Tibial nerve (tissue), 4 donors: ENCODE results near the gene PHF5A. TPM values are rescaled to one million over a fixed set of nuclear protein-coding genes. Genes with fewer than 3 reads are reported as not detected.
"Not testable (repeated sequence)": the region's sequence is repeated elsewhere in the genome, so short reads cannot be mapped to it uniquely, and the experiment has no call there.

Experiments used
- DNase-seq, 2 donors: peaks; one replicate each; pipeline ENCODE4 v3.0.0-alpha.2; 2019; ENCODE audit warnings: low spot score in 2 of 2
- H3K27ac ChIP-seq, 4 donors: fragments of 200-600 bp; sonication (generic) in 3 of 4; one replicate each; pipeline ENCODE4 v1.5.1; 2017 to 2019; ENCODE audit warnings: mild to moderate bottlenecking in 1 of 4
- H3K27me3 ChIP-seq, 2 donors: fragments of 200-600 bp; sonication (generic) in 1 of 2; one replicate each; pipeline versions ENCODE4 v1.5.1 to v1.6.0; 2017 to 2019
- H3K36me3 ChIP-seq, 3 donors: fragments of 200-600 bp; sonication (generic); one replicate each; pipeline ENCODE4 v1.5.1; 2018 to 2019
- H3K4me1 ChIP-seq, 4 donors: fragments of 200-600 bp; sonication (generic) in 3 of 4; one replicate each; pipeline ENCODE4 v1.5.1; 2017 to 2019
- H3K4me3 ChIP-seq, 4 donors: fragments of 200-600 bp; sonication (generic) in 3 of 4; one replicate each; pipeline ENCODE4 v1.5.1; 2017 to 2019; ENCODE audit warnings: mild to moderate bottlenecking in 1 of 4, moderate library complexity in 1 of 4
- H3K9me3 ChIP-seq, 4 donors: fragments of 200-600 bp; sonication (generic) in 3 of 4; one replicate each; pipeline ENCODE4 v1.5.1; 2017 to 2019
- CTCF ChIP-seq, 5 experiments: fragments of 200-600 bp in 3 of 5; fragments of 450-650 bp in 2 of 5; sonication (generic) in 3 of 5; IDR thresholded peaks; one replicate each; pipeline ENCODE4 v1.5.1; 2016 to 2019; ENCODE audit warnings: antibody characterized with exemption in 5 of 5, mild to moderate bottlenecking in 3 of 5, moderate library complexity in 2 of 5
- EP300 ChIP-seq, 2 donors: sonication (generic); formaldehyde crosslinking; IDR thresholded peaks; one replicate each; pipeline ENCODE4 v1.6.1; 2017; ENCODE audit warnings: antibody characterized with exemption in 2 of 2, mild to moderate bottlenecking in 1 of 2
- POLR2A ChIP-seq, 2 donors: fragments of 450-650 bp; IDR thresholded peaks; one replicate each; pipeline ENCODE4 v1.6.1; 2017; ENCODE audit warnings: antibody characterized with exemption in 2 of 2, mild to moderate bottlenecking in 2 of 2, moderate library complexity in 2 of 2
- WGBS, 2 donors: methylation state at CpG; one replicate each; pipeline ENCODE4 v1.1.5; 2018; 5-methylcytosine and 5-hydroxymethylcytosine counted together
- total RNA-seq, 4 donors: library from RNA; depleted of rRNA; stranded (reverse); fragments of >200 nt; gene quantifications; one replicate each; pipeline ENCODE4 v1.1.0, GENCODE V29; 2016

PHF5A gene
- total RNA-seq, 4 donors from 2014 or later = 32.6 to 51.5 (median 36.4) TPM

GRCh38 chr22:41442240-41442792 is 26.2 kb downstream of the PHF5A start:
- H3K9me3 ChIP-seq = no peaks in the 10 kb centered on the region
- peaks cover 0 to 25% (median 0%) of the 10 kb centered on the region in 3 donors for H3K36me3 ChIP-seq
- no peak overlapping the region for H3K4me3 ChIP-seq
- WGBS, 2 donors = 29 to 47% methylated on average over 2 of the region's 2 CpGs
- H3K27me3 ChIP-seq = no peaks in the 10 kb centered on the region
- H3K27ac ChIP-seq = peak overlapping the region in 3 of 4 donors; percentile 1 to 99 (median 95)
- peaks cover 0 to 64% (median 37%) of the 10 kb centered on the region in 4 donors for H3K4me1 ChIP-seq
- DNase-seq = no peak
- TF ChIP-seq EP300 (IDR thresholded peaks at IDR 0.05) (peak in 1 of 2 donors; percentile 42), CTCF (IDR thresholded peaks at IDR 0.05) (no peak), POLR2A (IDR thresholded peaks at IDR 0.05) (peak in 1 of 2 donors; percentile 26)

- peaks cover 0 to 82% (median 44%) of the 10 kb centered on the region in 4 donors for H3K4me1 ChIP-seq
- 82 to 87% methylated on average over 5 of the region's 5 CpGs for WGBS, 2 donors
- H3K36me3 ChIP-seq = peaks cover 3 to 43% (median 15%) of the 10 kb centered on the region in 3 donors
Observed at GRCh38 chr22:41440511-41440910, 28.0 kb downstream of the PHF5A start.

GRCh38 chr22:41437198-41437597 is 31.3 kb downstream of the PHF5A start:
- H3K27ac ChIP-seq = peak overlapping the region in 1 of 4 donors; percentile 36
- H3K36me3 ChIP-seq = peaks cover 3 to 68% (median 19%) of the 10 kb centered on the region in 3 donors

More at GRCh38 chr22:41440511-41440910, 28.0 kb downstream of the PHF5A start:
- H3K27me3 ChIP-seq, H3K9me3 ChIP-seq, DNase-seq, H3K4me3 ChIP-seq: not testable (repeated sequence)
- peak overlapping the region in 2 of 4 donors; percentile 79 to 95 for H3K27ac ChIP-seq

GRCh38 chr22:41436322-41437113 is 32.0 kb downstream of the PHF5A start:
- Histone ChIP-seq H3K4me3 (no peak overlapping the region), H3K9me3 (no peaks in the 10 kb centered on the region), H3K36me3 (peaks cover 3 to 72% (median 19%) of the 10 kb centered on the region in 3 donors), H3K27me3 (no peaks in the 10 kb centered on the region), H3K4me1 (peaks cover 0 to 96% (median 48%) of the 10 kb centered on the region in 4 donors), H3K27ac (peak overlapping the region in 2 of 4 donors; percentile 60 to 77)
- 79% methylated on average over 23 of the region's 23 CpGs for WGBS, 2 donors
- no peak for DNase-seq
- TF ChIP-seq EP300 (IDR thresholded peaks at IDR 0.05) = peak in 1 of 2 donors; percentile 33
- no peak for TF ChIP-seq POLR2A (IDR thresholded peaks at IDR 0.05)
- no peak for TF ChIP-seq CTCF (IDR thresholded peaks at IDR 0.05)

More at GRCh38 chr22:41437198-41437597, 31.3 kb downstream of the PHF5A start:
- Histone ChIP-seq H3K27me3 (no peaks in the 10 kb centered on the region), H3K4me3 (no peak overlapping the region), H3K4me1 (peaks cover 0 to 97% (median 51%) of the 10 kb centered on the region in 4 donors), H3K9me3 (no peaks in the 10 kb centered on the region)
- 81 to 88% methylated on average over 7 of the region's 7 CpGs for WGBS, 2 donors
- TF ChIP-seq EP300 (IDR thresholded peaks at IDR 0.05) (no peak), CTCF (IDR thresholded peaks at IDR 0.05) (no peak), POLR2A (IDR thresholded peaks at IDR 0.05) (no peak)
- DNase-seq = no peak

GRCh38 chr22:41435560-41435959 is 32.9 kb downstream of the PHF5A start:
- Histone ChIP-seq H3K27me3 (no peaks in the 10 kb centered on the region), H3K27ac (peak overlapping the region in 3 of 4 donors; percentile 1 to 77 (median 60)), H3K36me3 (peaks cover 3 to 72% (median 19%) of the 10 kb centered on the region in 3 donors), H3K4me1 (peaks cover 0 to 86% (median 41%) of the 10 kb centered on the region in 4 donors), H3K4me3 (no peak overlapping the region), H3K9me3 (no peaks in the 10 kb centered on the region)
- no peak for DNase-seq
- 62 to 67% methylated on average over 4 of the region's 4 CpGs for WGBS, 2 donors
- TF ChIP-seq EP300 (IDR thresholded peaks at IDR 0.05) = no peak
- TF ChIP-seq POLR2A (IDR thresholded peaks at IDR 0.05) = no peak
- TF ChIP-seq CTCF (IDR thresholded peaks at IDR 0.05) = no peak

GRCh38 chr22:41434361-41435003 is 34.0 kb downstream of the PHF5A start:
- not testable (repeated sequence) for DNase-seq, H3K4me3 ChIP-seq, H3K9me3 ChIP-seq, H3K27me3 ChIP-seq
- 63 to 71% methylated on average over 4 to 5 of the region's 5 CpGs for WGBS, 2 donors
- Histone ChIP-seq H3K36me3 (peaks cover 3 to 72% (median 19%) of the 10 kb centered on the region in 3 donors), H3K4me1 (peaks cover 0 to 75% (median 36%) of the 10 kb centered on the region in 4 donors), H3K27ac (peak overlapping the region in 3 of 4 donors; percentile 1 to 77 (median 60))

GRCh38 chr22:41433480-41433879 is 35.0 kb downstream of the PHF5A start:
- H3K9me3 ChIP-seq, DNase-seq, H3K27me3 ChIP-seq, H3K4me3 ChIP-seq: not testable (repeated sequence)
- Histone ChIP-seq H3K27ac (peak overlapping the region in 3 of 4 donors; percentile 45 to 77 (median 56)), H3K36me3 (peaks cover 3 to 72% (median 19%) of the 10 kb centered on the region in 3 donors), H3K4me1 (peaks cover 0 to 65% (median 31%) of the 10 kb centered on the region in 4 donors)
- WGBS, 2 donors = 30 to 31% methylated on average over 1 of the region's 1 CpG
